Spleen (tissue), 7 donors: ENCODE results near the gene FAM228A.

ENCODE experiments used
- POLR2AphosphoS5 ChIP-seq, 3 donors: sonication (generic); formaldehyde crosslinking; IDR thresholded peaks; one replicate each; pipeline ENCODE4 v1.5.1; 2017; ENCODE audit warnings: antibody characterized with exemption in 3 of 3
- TF ChIP-seq, protein P1 (sequence below), 11 experiments: fragments of 200-600 bp in 7 of 11; fragments of 450-650 bp in 4 of 11; sonication (generic) in 4 of 11; IDR thresholded peaks in 8 of 11; conservative IDR thresholded peaks in 3 of 11; 1 replicate in 7 of 11; 2 replicates in 4 of 11; pipeline versions ENCODE4 v1.4.0 to v1.8.0; 2016 to 2021; ENCODE audit warnings: antibody characterized with exemption in 11 of 11, inconsistent platforms in 4 of 11, mild to moderate bottlenecking in 1 of 11
- donor health status: DM: no; HTN: no; CAD: no; lungs with moderate emphysema.
- donor health status: DM: no; HTN: no; CAD: no.
- donor health status: DM: no; HTN: no; CAD: no.

DNA sequence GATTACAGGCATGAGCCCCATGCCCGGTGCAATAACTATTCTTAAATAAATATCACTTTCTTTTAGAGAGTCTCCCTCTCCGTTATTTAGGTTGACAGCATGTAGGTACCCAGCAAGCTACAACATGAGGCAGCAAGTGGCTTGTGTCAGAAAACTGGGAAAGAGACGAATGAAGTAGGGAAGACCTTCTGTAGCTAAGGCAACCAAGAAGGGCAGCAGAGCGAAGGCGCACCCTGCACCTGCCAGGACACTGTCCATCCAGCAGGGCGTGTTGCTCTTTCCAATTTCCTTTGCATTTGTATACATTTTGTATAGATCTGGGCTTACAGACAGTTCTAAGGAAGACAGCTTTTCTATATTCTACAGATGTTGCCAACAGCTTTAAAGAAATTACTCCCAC lies 48.1 kb downstream of the FAM228A start:
- TF ChIP-seq POLR2AphosphoS5 (IDR thresholded peaks at IDR 0.05), result no peak
- TF ChIP-seq, protein P1, sequence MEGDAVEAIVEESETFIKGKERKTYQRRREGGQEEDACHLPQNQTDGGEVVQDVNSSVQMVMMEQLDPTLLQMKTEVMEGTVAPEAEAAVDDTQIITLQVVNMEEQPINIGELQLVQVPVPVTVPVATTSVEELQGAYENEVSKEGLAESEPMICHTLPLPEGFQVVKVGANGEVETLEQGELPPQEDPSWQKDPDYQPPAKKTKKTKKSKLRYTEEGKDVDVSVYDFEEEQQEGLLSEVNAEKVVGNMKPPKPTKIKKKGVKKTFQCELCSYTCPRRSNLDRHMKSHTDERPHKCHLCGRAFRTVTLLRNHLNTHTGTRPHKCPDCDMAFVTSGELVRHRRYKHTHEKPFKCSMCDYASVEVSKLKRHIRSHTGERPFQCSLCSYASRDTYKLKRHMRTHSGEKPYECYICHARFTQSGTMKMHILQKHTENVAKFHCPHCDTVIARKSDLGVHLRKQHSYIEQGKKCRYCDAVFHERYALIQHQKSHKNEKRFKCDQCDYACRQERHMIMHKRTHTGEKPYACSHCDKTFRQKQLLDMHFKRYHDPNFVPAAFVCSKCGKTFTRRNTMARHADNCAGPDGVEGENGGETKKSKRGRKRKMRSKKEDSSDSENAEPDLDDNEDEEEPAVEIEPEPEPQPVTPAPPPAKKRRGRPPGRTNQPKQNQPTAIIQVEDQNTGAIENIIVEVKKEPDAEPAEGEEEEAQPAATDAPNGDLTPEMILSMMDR (IDR thresholded peaks at IDR 0.05 in 8 of 11, conservative IDR thresholded peaks at IDR 0.05 in 3 of 11), result no peak
